Right atrium auricular region (tissue), 2 donors: ENCODE measurements around the gene CHST14. TPM values are rescaled to one million over a fixed set of nuclear protein-coding genes. Genes with fewer than 3 reads are reported as not detected.
A peak's percentile ranks its signal among the peaks of the same experiment; 100 is the strongest.

ENCODE experiments used
- DNase-seq: peaks from one replicate; pipeline ENCODE4 v3.0.0-alpha.2; 2019; ENCODE audit warnings: low spot score
- H3K27ac ChIP-seq, 2 donors: fragments of 200-600 bp; sonication (generic); 1 replicate in 1 of 2; 2 replicates in 1 of 2; pipeline ENCODE4 v1.5.1; 2016 to 2019
- H3K27me3 ChIP-seq, 2 donors: fragments of 200-600 bp; sonication (generic); one replicate each; pipeline versions ENCODE4 v1.5.1 to v1.6.0; 2017 to 2019
- H3K36me3 ChIP-seq: fragments of 200-600 bp; sonication (generic); one replicate; pipeline ENCODE4 v1.5.1; 2016
- H3K4me1 ChIP-seq, 2 donors: fragments of 200-600 bp; sonication (generic); one replicate each; pipeline versions ENCODE4 v1.5.1 to v1.6.0; 2017 to 2019
- H3K4me3 ChIP-seq, 2 donors: fragments of 200-600 bp; sonication (generic); 1 replicate in 1 of 2; 2 replicates in 1 of 2; pipeline ENCODE4 v1.5.1; 2017 to 2019; ENCODE audit warnings: mild to moderate bottlenecking in 1 of 2, moderate library complexity in 1 of 2
- H3K9me3 ChIP-seq, 2 donors: fragments of 200-600 bp; sonication (generic); one replicate each; pipeline ENCODE4 v1.5.1; 2019
- total RNA-seq, 2 donors: library from RNA; depleted of rRNA; stranded (reverse); fragments of >200 nt; gene quantifications; one replicate each; pipeline ENCODE4 v1.1.0, GENCODE V29; 2016
- TF ChIP-seq, protein P1 (sequence below), 2 donors: fragments of 200-600 bp; sonication (generic); IDR thresholded peaks; one replicate each; pipeline ENCODE4 v1.5.1; 2019; ENCODE audit warnings: antibody characterized with exemption in 2 of 2

Gene CHST14
- total RNA-seq, 2 donors from 2014 or later, result 13.2 to 14.2 TPM

DNA sequence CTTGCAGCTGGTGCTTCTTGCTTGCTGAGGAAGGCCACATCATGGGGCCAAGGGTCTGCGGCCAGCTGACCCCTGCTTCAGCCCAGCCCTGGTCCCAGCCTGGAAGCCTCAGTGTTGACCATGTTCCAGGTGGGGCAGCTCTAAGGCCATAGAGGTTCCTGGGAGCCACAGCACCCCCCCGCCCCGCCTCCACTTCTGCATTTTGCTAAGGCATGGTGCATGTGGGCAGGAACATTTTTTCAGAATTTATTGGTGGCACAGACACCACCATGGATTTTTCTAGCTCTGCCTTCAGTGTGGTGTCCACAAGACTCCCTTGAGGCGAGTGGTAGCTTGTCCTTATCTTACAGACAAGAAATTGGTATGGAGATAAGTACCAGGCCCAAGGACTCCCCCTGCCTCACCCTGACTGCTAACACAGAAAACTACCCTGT is 1.9 kb upstream of the CHST14 start:
- no peak for DNase-seq
- no peaks in the 10 kb centered on the region for H3K27me3 ChIP-seq
- H3K36me3 ChIP-seq, result peaks cover 27% of the 10 kb centered on the region
- H3K4me3 ChIP-seq, result no peak overlapping the region
- H3K27ac ChIP-seq, result no peak overlapping the region
- H3K4me1 ChIP-seq, result peaks cover 0 to 20% of the 10 kb centered on the region in 2 donors
- TF ChIP-seq, protein P1, sequence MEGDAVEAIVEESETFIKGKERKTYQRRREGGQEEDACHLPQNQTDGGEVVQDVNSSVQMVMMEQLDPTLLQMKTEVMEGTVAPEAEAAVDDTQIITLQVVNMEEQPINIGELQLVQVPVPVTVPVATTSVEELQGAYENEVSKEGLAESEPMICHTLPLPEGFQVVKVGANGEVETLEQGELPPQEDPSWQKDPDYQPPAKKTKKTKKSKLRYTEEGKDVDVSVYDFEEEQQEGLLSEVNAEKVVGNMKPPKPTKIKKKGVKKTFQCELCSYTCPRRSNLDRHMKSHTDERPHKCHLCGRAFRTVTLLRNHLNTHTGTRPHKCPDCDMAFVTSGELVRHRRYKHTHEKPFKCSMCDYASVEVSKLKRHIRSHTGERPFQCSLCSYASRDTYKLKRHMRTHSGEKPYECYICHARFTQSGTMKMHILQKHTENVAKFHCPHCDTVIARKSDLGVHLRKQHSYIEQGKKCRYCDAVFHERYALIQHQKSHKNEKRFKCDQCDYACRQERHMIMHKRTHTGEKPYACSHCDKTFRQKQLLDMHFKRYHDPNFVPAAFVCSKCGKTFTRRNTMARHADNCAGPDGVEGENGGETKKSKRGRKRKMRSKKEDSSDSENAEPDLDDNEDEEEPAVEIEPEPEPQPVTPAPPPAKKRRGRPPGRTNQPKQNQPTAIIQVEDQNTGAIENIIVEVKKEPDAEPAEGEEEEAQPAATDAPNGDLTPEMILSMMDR (IDR thresholded peaks at IDR 0.05), result no peak
- no peaks in the 10 kb centered on the region for H3K9me3 ChIP-seq

DNA sequence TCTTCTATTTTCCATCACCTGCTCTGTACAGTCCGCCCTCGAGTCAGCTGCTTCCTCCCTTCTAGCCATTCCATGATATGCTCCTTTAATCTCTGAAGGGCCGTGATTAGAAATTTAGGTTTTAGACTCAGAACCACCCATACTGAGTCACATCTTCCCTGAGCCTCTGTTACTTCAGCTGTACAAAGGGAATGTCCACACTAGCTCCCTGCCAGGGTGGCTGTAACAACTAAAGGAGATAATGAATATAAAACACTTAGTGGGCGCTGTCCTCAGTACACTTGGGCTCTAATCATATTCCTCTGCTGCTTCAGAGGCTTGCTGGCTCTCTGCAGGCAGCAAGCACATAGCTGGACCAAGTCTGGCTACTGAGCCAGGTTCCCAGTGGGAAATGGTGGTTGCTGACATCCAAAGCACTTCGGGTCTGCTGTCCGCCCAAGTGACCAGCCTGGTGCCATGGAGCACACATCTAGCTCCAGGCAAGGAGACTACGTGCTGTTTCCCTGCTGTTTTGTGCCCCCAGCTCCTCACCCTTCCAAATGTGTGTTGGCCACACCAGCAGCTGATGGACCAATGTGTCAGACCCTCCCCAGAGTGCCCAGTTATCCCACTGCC is 901 bp upstream of the CHST14 start:
- H3K36me3 ChIP-seq, result peaks cover 17% of the 10 kb centered on the region
- peaks cover 0 to 20% of the 10 kb centered on the region in 2 donors for H3K4me1 ChIP-seq
- H3K9me3 ChIP-seq, result no peaks in the 10 kb centered on the region
- DNase-seq, result no peak
- H3K27me3 ChIP-seq, result no peaks in the 10 kb centered on the region
- TF ChIP-seq, protein P1 (IDR thresholded peaks at IDR 0.05), result no peak
- H3K4me3 ChIP-seq, result peak overlapping the region in 1 of 2 donors; percentile 96
- peak overlapping the region in 1 of 2 donors; percentile 93 for H3K27ac ChIP-seq

DNA sequence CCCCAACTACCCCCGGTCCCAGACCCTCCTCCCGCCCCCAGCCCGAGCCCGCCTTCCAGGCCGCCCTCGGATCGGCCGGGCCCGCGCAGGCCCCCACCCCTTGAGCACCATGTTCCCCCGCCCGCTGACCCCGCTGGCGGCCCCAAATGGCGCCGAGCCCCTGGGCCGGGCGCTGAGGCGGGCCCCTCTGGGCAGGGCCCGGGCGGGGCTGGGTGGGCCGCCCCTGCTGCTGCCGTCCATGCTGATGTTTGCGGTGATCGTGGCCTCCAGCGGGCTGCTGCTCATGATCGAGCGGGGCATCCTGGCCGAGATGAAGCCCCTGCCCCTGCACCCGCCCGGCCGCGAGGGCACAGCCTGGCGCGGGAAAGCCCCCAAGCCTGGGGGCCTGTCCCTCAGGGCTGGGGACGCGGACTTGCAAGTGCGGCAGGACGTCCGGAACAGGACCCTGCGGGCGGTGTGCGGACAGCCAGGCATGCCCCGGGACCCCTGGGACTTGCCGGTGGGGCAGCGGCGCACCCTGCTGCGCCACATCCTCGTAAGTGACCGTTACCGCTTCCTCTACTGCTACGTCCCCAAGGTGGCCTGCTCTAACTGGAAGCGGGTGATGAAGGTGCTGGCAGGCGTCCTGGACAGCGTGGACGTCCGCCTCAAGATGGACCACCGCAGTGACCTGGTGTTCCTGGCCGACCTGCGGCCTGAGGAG is 472 bp downstream of the CHST14 start:
- H3K36me3 ChIP-seq, result peaks cover 3% of the 10 kb centered on the region
- no peak for DNase-seq
- TF ChIP-seq, protein P1 (IDR thresholded peaks at IDR 0.05), result no peak

DNA sequence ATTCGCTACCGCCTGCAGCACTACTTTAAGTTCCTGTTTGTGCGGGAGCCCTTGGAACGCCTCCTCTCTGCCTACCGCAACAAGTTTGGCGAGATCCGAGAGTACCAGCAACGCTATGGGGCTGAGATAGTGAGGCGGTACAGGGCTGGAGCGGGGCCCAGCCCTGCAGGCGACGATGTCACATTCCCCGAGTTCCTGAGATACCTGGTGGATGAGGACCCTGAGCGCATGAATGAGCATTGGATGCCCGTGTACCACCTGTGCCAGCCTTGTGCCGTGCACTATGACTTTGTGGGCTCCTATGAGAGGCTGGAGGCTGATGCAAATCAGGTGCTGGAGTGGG is 995 bp downstream of the CHST14 start:
- H3K27me3 ChIP-seq, result no peaks in the 10 kb centered on the region
- H3K36me3 ChIP-seq, result no peaks in the 10 kb centered on the region
- H3K4me1 ChIP-seq, result peaks cover 0 to 20% of the 10 kb centered on the region in 2 donors
- H3K4me3 ChIP-seq, result peak overlapping the region; percentile 80 to 96
- peak overlapping the region; percentile 86 to 93 for H3K27ac ChIP-seq
- DNase-seq, result no peak
- TF ChIP-seq, protein P1 (IDR thresholded peaks at IDR 0.05), result no peak
- no peaks in the 10 kb centered on the region for H3K9me3 ChIP-seq

More for the DNA sequence above, 472 bp downstream of the CHST14 start:
- H3K27me3 ChIP-seq, result no peaks in the 10 kb centered on the region
- H3K4me1 ChIP-seq, result peaks cover 0 to 20% of the 10 kb centered on the region in 2 donors
- H3K9me3 ChIP-seq, result no peaks in the 10 kb centered on the region
- H3K4me3 ChIP-seq, result peak overlapping the region; percentile 80 to 96
- peak overlapping the region; percentile 86 to 93 for H3K27ac ChIP-seq

DNA sequence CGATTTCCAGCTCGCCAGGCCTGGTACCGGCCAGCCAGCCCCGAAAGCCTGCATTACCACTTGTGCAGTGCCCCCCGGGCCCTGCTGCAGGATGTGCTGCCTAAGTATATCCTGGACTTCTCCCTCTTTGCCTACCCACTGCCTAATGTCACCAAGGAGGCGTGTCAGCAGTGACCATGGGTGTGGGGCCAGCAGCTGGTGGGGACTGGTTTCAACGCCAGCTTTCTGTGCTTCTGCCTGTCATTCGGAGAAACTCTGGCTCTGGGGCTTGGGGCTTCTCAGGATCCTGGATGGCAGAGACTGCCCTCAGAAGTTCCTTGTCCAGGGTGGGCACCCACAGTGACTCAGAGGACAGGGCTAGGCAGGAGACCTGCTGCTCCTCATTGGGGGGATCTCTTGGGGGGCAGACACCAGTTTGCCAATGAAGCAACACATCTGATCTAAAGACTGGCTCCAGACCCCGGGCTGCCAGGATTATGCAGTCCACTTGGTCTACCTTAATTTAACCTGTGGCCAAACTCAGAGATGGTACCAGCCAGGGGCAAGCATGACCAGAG is 1.5 kb downstream of the CHST14 start:
- H3K4me3 ChIP-seq, result peak overlapping the region in 1 of 2 donors; percentile 96
- TF ChIP-seq, protein P1 (IDR thresholded peaks at IDR 0.05), result no peak
- H3K9me3 ChIP-seq, result no peaks in the 10 kb centered on the region
- no peaks in the 10 kb centered on the region for H3K36me3 ChIP-seq
- H3K27ac ChIP-seq, result peak overlapping the region; percentile 86 to 93
- DNase-seq, result no peak
- H3K27me3 ChIP-seq, result no peaks in the 10 kb centered on the region
- H3K4me1 ChIP-seq, result peaks cover 0 to 20% of the 10 kb centered on the region in 2 donors
